IMR-90 (cell line): ENCODE results near the gene TSC2. TPM values are rescaled to one million over a fixed set of nuclear protein-coding genes. Genes with fewer than 3 reads are reported as not detected.
A peak's percentile ranks its signal among the peaks of the same experiment; 100 is the strongest.

Experiments used
- ATAC-seq: fragments of 200-7000 bp; cut with Tn5 transposase; 2 replicates; pipeline ENCODE4 v1.9.1; 2020; ENCODE audit warnings: low read depth, mild to moderate bottlenecking, moderate library complexity
- BruUV-seq: library from RNA; stranded (reverse); fragments of 400-500 nt; replicated peaks from 2 replicates; lab custom pipeline; 2021; lab: Mats Ljungman, UMichigan
- CTCF ChIA-PET: fragments of 300-600 bp; formaldehyde crosslinking; extraction: SDS; loops from one replicate; lab custom pipeline; 2021; ENCODE audit warnings: antibody characterized with exemption; lab: Yijun Ruan, JAX
- POLR2A ChIA-PET: fragments of 300-600 bp; sonication (Branson Sonifier 250); formaldehyde crosslinking; loops from one replicate; lab custom pipeline; 2022; ENCODE audit warnings: antibody characterized with exemption; ENCODE audit not compliant: unreplicated experiment; lab: Charles Lee
- DNase-seq: peaks from one replicate; pipeline ENCODE4 v3.0.0; 2013
- H2AFZ ChIP-seq: replicated peaks from 2 replicates; pipeline ENCODE3; 2013; ENCODE audit warnings: low read length, mild to moderate bottlenecking; ENCODE audit not compliant: poor library complexity
- H2AK5ac ChIP-seq: 2 replicates; pipeline ENCODE4 v1.6.1; 2013; ENCODE audit warnings: low read depth, low read length, inconsistent platforms
- H2AK9ac ChIP-seq: replicated peaks from 2 replicates; pipeline ENCODE3; 2013; ENCODE audit warnings: mild to moderate bottlenecking, low read depth, low read length, moderate library complexity; ENCODE audit not compliant: poor library complexity
- H2BK120ac ChIP-seq: 2 replicates; pipeline ENCODE4 v1.6.1; 2013; ENCODE audit warnings: low read depth, low read length, inconsistent platforms
- H2BK15ac ChIP-seq: 3 replicates; pipeline ENCODE4 v1.6.1; 2013; ENCODE audit warnings: low read depth, low read length, inconsistent platforms
- H2BK20ac ChIP-seq: 2 replicates; pipeline ENCODE4 v1.6.1; 2013; ENCODE audit warnings: low read depth, mild to moderate bottlenecking, inconsistent platforms, low read length, moderate library complexity
- H2BK5ac ChIP-seq: 2 replicates; pipeline ENCODE4 v1.6.1; 2013; ENCODE audit warnings: mild to moderate bottlenecking, low read depth, low read length, inconsistent platforms; ENCODE audit not compliant: poor library complexity, severe bottlenecking
- H3K14ac ChIP-seq: replicated peaks from 2 replicates; pipeline ENCODE4 v1.6.1; 2013; ENCODE audit warnings: low read depth, low read length, inconsistent platforms
- H3K18ac ChIP-seq: 2 replicates; pipeline ENCODE4 v1.6.1; 2013; ENCODE audit warnings: low read depth, low read length, control low read depth
- H3K23ac ChIP-seq: 2 replicates; pipeline ENCODE4 v1.6.1; 2013; ENCODE audit warnings: low read depth, low read length, inconsistent platforms
- H3K27ac ChIP-seq: 2 replicates; pipeline ENCODE4 v1.5.1; 2013; ENCODE audit warnings: mild to moderate bottlenecking, control low read depth, low read length; ENCODE audit not compliant: insufficient read depth
- H3K27me3 ChIP-seq: 2 replicates; pipeline ENCODE4 v1.6.1; 2013; ENCODE audit warnings: low read length; ENCODE audit not compliant: control insufficient read depth, insufficient read depth
- H3K36me3 ChIP-seq: 2 replicates; pipeline ENCODE4 v1.6.1; 2013; ENCODE audit warnings: low read length, mixed read lengths; ENCODE audit not compliant: control insufficient read depth, insufficient read depth
- H3K4ac ChIP-seq: 2 replicates; pipeline ENCODE4 v1.6.1; 2013; ENCODE audit warnings: low read depth, low read length, inconsistent platforms
- H3K4me1 ChIP-seq: 2 replicates; pipeline ENCODE4 v1.6.1; 2013; ENCODE audit warnings: low read length, mixed read lengths; ENCODE audit not compliant: control insufficient read depth, insufficient read depth
- H3K4me2 ChIP-seq: 2 replicates; pipeline ENCODE4 v1.6.1; 2013; ENCODE audit warnings: low read depth, mild to moderate bottlenecking, control low read depth, low read length, moderate library complexity
- H3K4me3 ChIP-seq: 2 replicates; pipeline ENCODE4 v1.5.1; 2013; ENCODE audit warnings: low read depth, mild to moderate bottlenecking, control low read depth, low read length, moderate library complexity; ENCODE audit not compliant: insufficient read depth
- H3K56ac ChIP-seq: 2 replicates; pipeline ENCODE4 v1.6.1; 2013; ENCODE audit warnings: low read length, inconsistent platforms; ENCODE audit not compliant: insufficient read depth; ENCODE audit errors: extremely low read depth
- H3K79me1 ChIP-seq, 2 experiments: 2 replicates each; pipeline ENCODE4 v1.6.1; 2013; ENCODE audit warnings: low read length in 2 of 2, inconsistent platforms in 1 of 2, low read depth in 1 of 2
- H3K9ac ChIP-seq: 2 replicates; pipeline ENCODE4 v1.6.1; 2013; ENCODE audit warnings: low read depth, low read length, control low read depth
- H3K9me1 ChIP-seq: 2 replicates; pipeline ENCODE4 v1.6.1; 2013; ENCODE audit warnings: low read length, inconsistent platforms; ENCODE audit not compliant: insufficient read depth
- H3K9me3 ChIP-seq: 2 replicates; pipeline ENCODE4 v1.6.1; 2013; ENCODE audit warnings: low read length; ENCODE audit not compliant: control insufficient read depth, insufficient read depth
- H4K20me1 ChIP-seq: 2 replicates; pipeline ENCODE4 v1.6.1; 2013; ENCODE audit warnings: low read length, inconsistent platforms; ENCODE audit not compliant: insufficient read depth
- H4K5ac ChIP-seq: 2 replicates; pipeline ENCODE4 v1.6.1; 2013; ENCODE audit warnings: mild to moderate bottlenecking, low read depth, low read length, control low read depth
- H4K8ac ChIP-seq, 2 experiments: 2 replicates each; pipeline ENCODE4 v1.6.1; 2013; ENCODE audit warnings: low read depth in 2 of 2, low read length in 2 of 2, control low read depth in 1 of 2, inconsistent platforms in 1 of 2
- H4K91ac ChIP-seq: 2 replicates; pipeline ENCODE4 v1.6.1; 2013; ENCODE audit warnings: low read depth, low read length, inconsistent platforms; ENCODE audit not compliant: insufficient read depth
- BHLHE40 ChIP-seq: fragments of 150-350 bp; IDR thresholded peaks from 2 replicates; pipeline ENCODE4 v1.6.1; 2016; ENCODE audit warnings: mild to moderate bottlenecking, low read depth, low read length
- CEBPB ChIP-seq: IDR thresholded peaks from 2 replicates; pipeline ENCODE4 v1.6.1; 2012; ENCODE audit warnings: low read depth, low read length, improper control_type of control experiment
- CHD1 ChIP-seq: IDR thresholded peaks from 2 replicates; pipeline ENCODE4 v1.6.1; 2012; ENCODE audit warnings: low read depth, low read length, improper control_type of control experiment
- MAFK ChIP-seq: IDR thresholded peaks from 2 replicates; pipeline ENCODE4 v1.6.1; 2012; ENCODE audit warnings: low read depth, low read length, improper control_type of control experiment
- MAZ ChIP-seq: IDR thresholded peaks from 2 replicates; pipeline ENCODE4 v1.6.1; 2012; ENCODE audit warnings: low read depth, mild to moderate bottlenecking, low read length, improper control_type of control experiment, moderate library complexity, borderline replicate concordance
- MXI1 ChIP-seq: IDR thresholded peaks from 2 replicates; pipeline ENCODE4 v1.6.1; 2012; ENCODE audit warnings: low read depth, mild to moderate bottlenecking, low read length, moderate library complexity, borderline replicate concordance
- NFE2L2 ChIP-seq: fragments of 150-350 bp; IDR thresholded peaks from 2 replicates; pipeline ENCODE4 v1.6.1; 2016; ENCODE audit warnings: low read depth, mild to moderate bottlenecking, low read length
- POLR2A ChIP-seq: IDR thresholded peaks from 2 replicates; pipeline ENCODE4 v1.6.1; 2012; ENCODE audit warnings: mild to moderate bottlenecking, low read depth, low read length
- RCOR1 ChIP-seq: IDR thresholded peaks from 2 replicates; pipeline ENCODE4 v1.6.1; 2012; ENCODE audit warnings: mild to moderate bottlenecking, low read length, improper control_type of control experiment; ENCODE audit not compliant: insufficient replicate concordance
- RFX5 ChIP-seq: IDR thresholded peaks from 2 replicates; pipeline ENCODE4 v1.8.0; 2012; ENCODE audit warnings: low read depth, mild to moderate bottlenecking, low read length, moderate library complexity
- SMC3 ChIP-seq: fragments of 150-350 bp; IDR thresholded peaks from 2 replicates; pipeline ENCODE4 v1.6.1; 2016; ENCODE audit warnings: low read depth, mild to moderate bottlenecking, antibody characterized with exemption, low read length, moderate library complexity
- USF2 ChIP-seq: fragments of 150-350 bp; IDR thresholded peaks from 2 replicates; pipeline ENCODE4 v1.6.1; 2017; ENCODE audit warnings: mild to moderate bottlenecking, antibody characterized with exemption, low read length, low read depth
- WGBS, 2 experiments: methylation state at CpG; one replicate each; pipeline versions ENCODE4 v1.1.5 to v1.1.7; 2013; ENCODE audit warnings: missing lambda C conversion rate in 2 of 2; ENCODE audit not compliant: insufficient read length in 1 of 2; ENCODE audit errors: extremely low coverage in 2 of 2; 5-methylcytosine and 5-hydroxymethylcytosine counted together
- dilution Hi-C: fragments of 300-500 bp; cut with HindIII; formaldehyde crosslinking; loops from one replicate; pipeline ENCODE4 v1.14.3; 2018; ENCODE audit warnings: low sequenced_read_pairs; ENCODE audit not compliant: unreplicated experiment
- in situ Hi-C: fragments of 300-500 bp; cut with MboI; formaldehyde crosslinking; loops from 3 replicates; pipeline ENCODE4 v1.14.3; 2019; ENCODE audit warnings: low sequenced_read_pairs, inconsistent platforms, mixed read lengths
- intact Hi-C: fragments of 100-400 bp; cut with micrococcal nuclease; formaldehyde crosslinking; loops from 2 replicates; pipeline ENCODE4 v1.10.0; 2022
- polyA plus RNA-seq, 3 experiments: library from polyadenylated mRNA; depleted of rRNA; stranded (reverse); fragments of >200 nt; gene quantifications; 2 replicates each; pipeline ENCODE4 v1.2.3, GENCODE V29; 2012; ENCODE audit warnings: low replicate concordance in 1 of 3
- total RNA-seq: library from RNA; depleted of rRNA; stranded (reverse); fragments of >200 nt; gene quantifications from 2 replicates; pipeline ENCODE4 v1.2.3, GENCODE V29; 2012
- TF ChIP-seq, protein P1 (sequence below): conservative IDR thresholded peaks from 2 replicates; pipeline ENCODE4 v1.5.1; 2012; ENCODE audit warnings: mild to moderate bottlenecking, low read depth, low read length, improper control_type of control experiment
- TF ChIP-seq, protein P2 (sequence below): fragments of 150-350 bp; IDR thresholded peaks from 2 replicates; pipeline ENCODE4 v1.6.1; 2016; ENCODE audit warnings: low read depth, mild to moderate bottlenecking, low read length, moderate library complexity, borderline replicate concordance

The TSC2 gene
- total and polyA plus RNA-seq, 2 of the 4 experiments (the other 2 are of a cell fraction) = 31.4 to 88.6 TPM

DNA sequence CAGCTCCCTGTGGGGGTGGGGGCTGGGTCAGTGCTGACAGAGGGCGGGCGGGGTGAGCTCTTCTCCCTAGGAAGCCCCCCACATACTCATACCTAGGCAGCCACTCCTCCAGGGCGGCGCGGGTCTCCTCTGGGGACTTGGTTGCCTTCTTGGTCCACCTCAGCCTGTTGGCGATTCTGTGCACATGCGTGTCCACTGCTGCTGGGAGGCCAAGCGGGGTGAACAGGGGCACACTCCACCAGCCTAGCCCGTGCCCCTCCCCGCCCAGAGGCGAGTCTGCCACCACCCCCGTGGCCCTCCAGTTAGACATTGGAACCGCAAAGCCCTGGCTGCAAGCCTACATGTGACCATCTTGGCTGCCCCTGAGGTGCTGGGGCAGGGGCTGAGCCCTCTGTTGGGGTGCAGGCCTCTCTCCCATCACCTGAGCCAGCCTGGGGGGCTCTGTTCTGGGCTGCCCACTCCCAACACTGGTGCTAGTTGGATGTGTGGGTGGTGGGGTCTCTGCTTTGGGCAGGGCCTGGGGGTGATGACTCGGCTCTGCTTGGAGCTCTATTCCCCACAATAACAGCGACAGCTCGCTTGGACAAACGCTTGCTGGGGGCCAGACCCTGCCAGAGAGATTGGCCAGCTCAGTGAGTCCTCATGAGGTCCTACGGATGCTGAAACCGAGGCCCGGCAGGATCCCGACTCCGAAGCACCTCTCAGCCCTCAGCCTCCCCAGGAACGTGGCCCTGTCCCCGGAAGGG, 7.6 kb upstream of the TSC2 start:
- CTCF ChIA-PET = interaction anchor here (0.9 kb wide), 1 partner anchor 18 kb away, joined by 3 read pairs; no protein-coding TSS in a partner anchor
- Histone ChIP-seq H3K9ac (peak overlapping the region; percentile 18), H3K18ac (peak overlapping the region; percentile 60)
- TF ChIP-seq CHD1 (no peak), BHLHE40 (no peak), CEBPB (no peak), MXI1 (no peak), RFX5 (no peak), MAZ (no peak), RCOR1 (no peak), SMC3 (no peak), NFE2L2 (no peak), USF2 (no peak), POLR2A (no peak; the same call in 1 of the 2 replicates), MAFK (no peak)
- TF ChIP-seq, protein P1, sequence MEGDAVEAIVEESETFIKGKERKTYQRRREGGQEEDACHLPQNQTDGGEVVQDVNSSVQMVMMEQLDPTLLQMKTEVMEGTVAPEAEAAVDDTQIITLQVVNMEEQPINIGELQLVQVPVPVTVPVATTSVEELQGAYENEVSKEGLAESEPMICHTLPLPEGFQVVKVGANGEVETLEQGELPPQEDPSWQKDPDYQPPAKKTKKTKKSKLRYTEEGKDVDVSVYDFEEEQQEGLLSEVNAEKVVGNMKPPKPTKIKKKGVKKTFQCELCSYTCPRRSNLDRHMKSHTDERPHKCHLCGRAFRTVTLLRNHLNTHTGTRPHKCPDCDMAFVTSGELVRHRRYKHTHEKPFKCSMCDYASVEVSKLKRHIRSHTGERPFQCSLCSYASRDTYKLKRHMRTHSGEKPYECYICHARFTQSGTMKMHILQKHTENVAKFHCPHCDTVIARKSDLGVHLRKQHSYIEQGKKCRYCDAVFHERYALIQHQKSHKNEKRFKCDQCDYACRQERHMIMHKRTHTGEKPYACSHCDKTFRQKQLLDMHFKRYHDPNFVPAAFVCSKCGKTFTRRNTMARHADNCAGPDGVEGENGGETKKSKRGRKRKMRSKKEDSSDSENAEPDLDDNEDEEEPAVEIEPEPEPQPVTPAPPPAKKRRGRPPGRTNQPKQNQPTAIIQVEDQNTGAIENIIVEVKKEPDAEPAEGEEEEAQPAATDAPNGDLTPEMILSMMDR = no peak
- TF ChIP-seq, protein P2, sequence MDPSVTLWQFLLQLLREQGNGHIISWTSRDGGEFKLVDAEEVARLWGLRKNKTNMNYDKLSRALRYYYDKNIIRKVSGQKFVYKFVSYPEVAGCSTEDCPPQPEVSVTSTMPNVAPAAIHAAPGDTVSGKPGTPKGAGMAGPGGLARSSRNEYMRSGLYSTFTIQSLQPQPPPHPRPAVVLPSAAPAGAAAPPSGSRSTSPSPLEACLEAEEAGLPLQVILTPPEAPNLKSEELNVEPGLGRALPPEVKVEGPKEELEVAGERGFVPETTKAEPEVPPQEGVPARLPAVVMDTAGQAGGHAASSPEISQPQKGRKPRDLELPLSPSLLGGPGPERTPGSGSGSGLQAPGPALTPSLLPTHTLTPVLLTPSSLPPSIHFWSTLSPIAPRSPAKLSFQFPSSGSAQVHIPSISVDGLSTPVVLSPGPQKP = no peak

More for the DNA sequence above, 7.6 kb upstream of the TSC2 start:
- Histone ChIP-seq H3K36me3 (peaks cover 33% of the 10 kb centered on the region; the same call in 1 of the 2 replicates), H3K23ac (no peak overlapping the region), H3K9me3 (no peaks in the 10 kb centered on the region), H4K91ac (peak overlapping the region; percentile 100), H2AK5ac (peak overlapping the region; percentile 90), H3K4ac (peak overlapping the region; percentile 96), H3K14ac (peak overlapping the region; percentile 60), H4K8ac (peak overlapping the region; percentile 48 to 81), H2BK20ac (peak overlapping the region; percentile 47), H3K9me1 (peaks cover 15% of the 10 kb centered on the region), H3K4me3 (no peak overlapping the region), H3K56ac (no peak overlapping the region), H2BK120ac (peak overlapping the region; percentile 90), H3K27ac (peak overlapping the region; percentile 90), H4K5ac (peak overlapping the region; percentile 67), H3K4me1 (peaks cover 52% of the 10 kb centered on the region), H2AK9ac (peak overlapping the region; percentile 99), H4K20me1 (no peaks in the 10 kb centered on the region; the same call in 1 of the 2 replicates), H2AFZ (no peak overlapping the region), H2BK5ac (peak overlapping the region; percentile 96), H3K27me3 (no peaks in the 10 kb centered on the region), H3K4me2 (no peak overlapping the region), H3K79me1 (peaks cover 10 to 47% of the 10 kb centered on the region in 2 experiments; a peak in 3 of 4 replicates), H2BK15ac (peak overlapping the region; percentile 24; the same call in 1 of the 3 replicates)
- intact Hi-C loops (no loop called here), dilution Hi-C loops (no loop called here), in situ Hi-C loops (no loop called here)
- DNase-seq (no peak), ATAC-seq (peak; percentile 1; the same call in 1 of the 2 replicates)
- POLR2A ChIA-PET = no interaction called here
- 80% methylated on average over 10 of the region's 24 CpGs; no CpG with 5 or more reads in 1 of the 2 experiments for WGBS, 2 experiments
- BruUV-seq = no TSS peak
